ENCODE results near the gene ADAMTS17. TPM values are rescaled to one million over a fixed set of nuclear protein-coding genes. Genes with fewer than 3 reads are reported as not detected.
"Not testable (repeated sequence)": the region's sequence is repeated elsewhere in the genome, so short reads cannot be mapped to it uniquely, and the experiment has no call there.

Gene ADAMTS17
- total RNA-seq, 1 donor from 2014 or later: not detected

DNA sequence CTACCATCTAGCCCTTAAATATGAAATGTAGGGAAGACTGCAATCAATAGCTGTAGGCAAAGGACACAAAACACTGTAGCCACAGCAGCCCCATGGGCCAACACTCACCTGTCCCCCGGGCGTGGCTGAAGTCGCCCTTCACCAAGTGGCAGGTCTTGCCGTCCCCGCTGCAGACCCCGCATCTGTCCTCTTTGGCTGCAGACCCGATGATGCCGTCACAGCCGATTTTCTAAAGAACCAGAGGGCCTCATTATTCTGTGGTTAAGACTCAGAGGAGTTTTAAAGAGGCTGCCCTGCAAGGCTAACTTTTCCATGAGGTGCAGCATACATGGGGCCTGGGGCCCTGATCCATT, 245.6 kb downstream of the ADAMTS17 start:
- no peak for DNase-seq (ENCODE audit: extremely low read depth, low read depth, low spot score)

DNA sequence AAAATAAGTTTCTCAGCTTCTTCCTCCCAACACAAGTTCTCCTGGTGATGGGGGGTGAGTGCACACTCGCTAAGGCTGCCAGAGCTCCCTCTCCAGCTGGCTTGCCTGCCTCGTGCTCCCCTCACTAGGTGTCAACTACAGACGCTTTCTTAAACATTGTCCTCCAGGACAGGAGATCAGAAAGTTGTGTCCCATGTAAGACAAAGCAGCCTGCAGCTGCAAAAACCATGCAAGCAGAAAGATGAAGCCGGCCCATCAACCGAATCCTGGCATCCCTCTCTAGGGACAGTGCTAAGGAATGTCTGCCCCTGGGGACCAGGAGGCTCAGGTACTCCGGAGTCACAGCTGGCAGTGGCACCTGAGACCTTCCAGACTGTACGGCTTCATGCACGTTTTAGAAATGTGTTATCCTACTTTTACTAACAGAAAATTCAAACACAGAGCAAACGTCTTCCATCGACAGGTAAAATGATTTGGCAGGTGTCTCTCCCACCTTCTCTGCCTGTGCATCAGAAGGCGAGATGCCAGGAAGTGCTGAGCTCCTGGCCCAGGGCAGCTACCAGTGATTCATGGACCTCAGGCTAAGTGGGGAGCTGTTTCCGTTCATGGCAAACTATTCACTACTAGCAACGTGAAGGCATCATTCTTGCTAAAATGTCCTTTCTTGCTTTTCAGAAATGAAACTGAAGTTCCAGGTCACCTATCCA, 246.1 kb downstream of the ADAMTS17 start:
- no peak for DNase-seq (ENCODE audit: extremely low read depth, low read depth, low spot score)

GRCh38 chr15:100094127-100094510, 247.7 kb downstream of the ADAMTS17 start:
- no peak for DNase-seq (ENCODE audit: extremely low read depth, low read depth, low spot score)

DNA sequence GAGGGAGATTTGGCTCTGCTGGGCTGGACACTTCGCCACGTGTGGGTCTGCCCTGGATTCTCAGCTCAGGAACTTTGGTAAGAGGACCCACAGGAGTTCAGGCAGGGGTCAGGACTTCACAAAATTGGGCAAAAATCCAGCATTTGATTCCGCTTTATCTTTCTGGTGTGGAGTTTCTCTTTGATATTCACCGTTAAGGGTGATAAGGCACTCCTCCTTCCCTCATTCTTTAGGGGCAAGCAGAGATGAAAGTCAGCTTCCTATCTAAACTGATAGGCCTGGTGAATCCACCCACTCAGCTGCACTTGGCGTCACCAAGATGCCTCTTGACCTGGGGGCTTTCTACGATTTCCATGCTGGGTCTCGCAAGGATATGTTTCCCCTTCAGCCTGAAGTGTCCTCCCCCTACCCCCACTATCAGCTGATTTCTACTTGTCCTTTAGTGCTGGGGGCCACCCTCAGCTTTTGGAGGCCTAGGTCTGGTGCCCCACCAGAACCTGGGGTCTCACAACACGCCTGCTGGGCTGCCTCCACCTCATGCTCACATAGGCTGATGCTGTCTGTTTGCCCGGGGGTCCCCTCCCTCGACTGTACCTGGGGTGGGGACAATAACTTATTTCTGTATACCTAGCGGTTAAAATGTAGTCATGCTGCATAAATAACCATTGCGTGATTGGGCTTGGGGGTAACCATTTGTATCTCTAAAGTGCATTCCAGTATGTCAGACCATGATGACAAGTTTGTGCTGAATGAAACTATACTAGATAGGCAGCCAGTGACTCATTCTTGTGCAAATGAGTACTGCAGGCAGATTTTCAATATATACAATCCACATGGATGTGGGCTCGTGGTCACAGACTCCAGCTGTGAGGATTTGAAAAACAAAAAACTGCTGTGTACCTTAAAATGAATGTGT, 248.3 kb downstream of the ADAMTS17 start:
- DNase-seq (ENCODE audit: extremely low read depth, low read depth, low spot score): no peak

GRCh38 chr15:100092034-100092433, 249.7 kb downstream of the ADAMTS17 start:
- DNase-seq (ENCODE audit: extremely low read depth, low read depth, low spot score): no peak

- DNase-seq (ENCODE audit: extremely low read depth, low read depth, low spot score): no peak
These were observed 251.4 kb downstream of the ADAMTS17 start for GRCh38 chr15:100090411-100090810.

DNA sequence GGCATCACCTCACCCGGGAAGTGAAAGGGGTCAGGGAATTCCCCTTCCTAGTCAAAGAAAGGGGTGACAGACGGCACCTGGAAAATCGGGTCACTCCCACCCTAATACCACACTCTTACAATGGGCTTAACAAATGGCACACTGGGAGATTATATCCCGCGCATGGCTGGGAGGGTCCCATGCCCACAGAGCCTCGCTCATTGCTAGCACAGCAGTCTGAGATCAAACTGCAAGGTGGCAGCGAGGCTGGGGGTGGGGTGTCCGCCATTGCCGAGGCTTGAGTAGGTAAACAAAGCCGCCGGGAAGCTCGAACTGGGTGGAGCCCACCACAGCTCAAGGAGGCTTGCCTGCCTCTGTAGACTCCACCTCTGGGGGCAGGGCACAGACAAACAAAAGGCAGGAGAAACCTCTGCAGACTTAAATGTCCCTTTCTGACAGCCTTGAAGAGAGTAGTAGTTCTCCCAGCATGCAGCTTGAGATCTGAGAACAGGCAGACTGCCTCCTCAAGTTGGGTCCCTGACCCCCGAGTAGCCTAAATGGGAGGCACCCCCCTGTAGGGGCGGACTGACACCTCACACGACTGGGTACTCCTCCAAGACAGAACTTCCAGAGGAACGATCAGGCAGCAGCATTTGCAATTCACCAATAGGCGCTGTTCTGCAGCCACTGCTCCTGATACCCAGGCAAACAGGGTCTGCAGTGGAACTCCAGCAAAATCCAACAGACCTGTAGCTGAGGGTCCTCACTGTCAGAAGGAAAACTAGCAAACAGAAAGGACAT, 257.5 kb downstream of the ADAMTS17 start:
- DNase-seq (ENCODE audit: extremely low read depth, low read depth, low spot score): not testable (repeated sequence)

DNA sequence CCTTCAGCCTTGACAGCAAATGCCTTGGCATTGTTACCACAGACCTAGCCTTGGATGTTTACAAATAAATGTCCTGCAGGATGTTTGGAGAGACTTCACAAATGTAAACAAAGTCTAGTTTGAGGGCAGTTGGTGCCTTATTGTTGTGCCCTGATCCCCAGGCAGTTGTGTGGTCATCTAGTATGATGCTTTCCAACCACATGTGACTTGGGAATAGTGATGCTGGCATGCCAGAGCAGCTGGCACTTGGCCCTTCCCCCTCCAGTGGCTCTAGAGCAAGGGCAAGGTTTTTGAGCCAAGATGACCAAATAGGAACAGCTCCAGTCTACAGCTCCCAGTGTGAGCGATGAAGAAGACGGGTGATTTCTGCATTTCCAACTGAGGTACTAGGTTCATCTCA, 258.2 kb downstream of the ADAMTS17 start:
- no peak for DNase-seq (ENCODE audit: extremely low read depth, low read depth, low spot score)

DNA sequence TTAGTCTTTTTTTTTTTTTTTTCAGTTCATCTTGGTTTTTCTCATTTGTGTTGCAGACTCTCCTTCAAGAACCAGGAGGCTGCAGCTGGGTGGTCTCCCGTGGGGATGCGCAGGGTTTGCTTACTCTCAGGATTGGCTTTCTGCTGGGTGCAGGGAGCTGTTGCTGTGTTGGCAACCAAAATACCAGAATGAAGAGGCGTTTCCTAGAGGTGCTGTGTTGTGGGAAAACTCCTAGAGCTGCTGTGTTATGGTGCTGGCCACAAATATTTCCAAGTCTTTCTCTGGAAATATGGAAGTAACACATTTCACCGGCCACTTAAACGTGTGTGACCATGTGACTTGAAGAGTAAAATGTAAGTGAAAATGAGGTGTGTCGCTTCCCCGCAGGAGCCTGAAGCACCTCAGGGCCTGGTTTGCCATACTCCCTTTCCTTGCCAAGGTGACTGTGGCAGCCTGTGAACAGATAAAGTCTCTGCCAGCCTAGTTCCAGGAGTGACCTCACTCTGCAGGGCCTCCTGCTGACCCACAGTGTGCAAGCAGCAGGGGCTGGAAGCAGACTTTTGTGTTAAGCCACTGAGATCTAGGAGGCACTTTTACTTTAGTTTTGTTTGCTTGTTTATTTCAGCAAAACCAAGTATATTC, 258.9 kb downstream of the ADAMTS17 start:
- DNase-seq (ENCODE audit: extremely low read depth, low read depth, low spot score): no peak

DNA sequence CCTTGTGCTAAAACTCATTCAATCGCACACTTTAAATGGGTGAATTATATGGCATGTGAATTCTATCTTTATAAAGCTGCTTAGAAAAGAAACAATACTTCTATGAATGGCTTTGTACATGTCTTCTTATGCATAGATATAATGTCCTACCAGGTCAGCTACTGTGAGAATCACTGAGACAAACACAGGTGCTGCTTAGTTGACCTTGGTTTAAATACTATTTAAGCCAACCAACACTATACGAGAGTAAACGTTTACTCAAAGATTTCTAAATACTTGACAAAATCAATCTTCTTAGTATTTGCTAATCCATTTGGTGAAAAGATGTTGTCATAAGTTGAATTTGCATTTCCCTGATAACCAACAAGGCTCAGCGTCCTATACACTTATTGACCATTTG, 260.3 kb downstream of the ADAMTS17 start:
- DNase-seq (ENCODE audit: extremely low read depth, low read depth, low spot score): no peak

DNA sequence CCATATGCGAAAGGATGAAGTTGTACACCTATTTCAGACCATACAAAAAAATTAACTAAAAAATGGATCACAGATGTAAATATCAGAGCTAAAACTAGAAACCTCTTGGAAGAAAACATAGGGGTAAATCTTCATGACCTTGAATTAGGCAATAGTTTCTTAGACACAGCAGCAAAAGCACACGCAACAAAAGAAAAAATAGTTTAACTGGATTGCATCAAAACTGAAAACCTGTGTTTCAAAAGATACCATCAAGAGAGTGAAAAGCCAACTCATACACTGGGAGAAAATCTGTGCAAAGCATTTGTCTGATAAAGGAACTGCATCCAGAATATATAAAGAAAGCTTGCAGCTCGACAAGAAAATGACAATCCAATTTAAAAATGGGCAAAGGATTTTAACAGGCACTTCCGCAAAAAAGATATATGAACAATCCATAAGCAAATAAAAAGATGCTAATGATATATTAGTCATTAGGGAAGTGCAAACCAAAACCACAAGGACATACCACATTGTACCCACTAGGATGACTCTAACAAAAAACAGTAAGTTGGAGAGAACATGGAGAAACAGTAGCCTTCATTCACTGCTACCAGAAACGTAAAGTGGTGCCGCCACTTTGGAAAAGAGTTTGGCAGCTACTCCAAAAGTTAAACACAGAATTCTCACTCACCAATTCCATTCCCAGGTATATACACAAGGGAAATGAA, 263.1 kb downstream of the ADAMTS17 start:
- no peak for DNase-seq (ENCODE audit: extremely low read depth, low read depth, low spot score)

DNA sequence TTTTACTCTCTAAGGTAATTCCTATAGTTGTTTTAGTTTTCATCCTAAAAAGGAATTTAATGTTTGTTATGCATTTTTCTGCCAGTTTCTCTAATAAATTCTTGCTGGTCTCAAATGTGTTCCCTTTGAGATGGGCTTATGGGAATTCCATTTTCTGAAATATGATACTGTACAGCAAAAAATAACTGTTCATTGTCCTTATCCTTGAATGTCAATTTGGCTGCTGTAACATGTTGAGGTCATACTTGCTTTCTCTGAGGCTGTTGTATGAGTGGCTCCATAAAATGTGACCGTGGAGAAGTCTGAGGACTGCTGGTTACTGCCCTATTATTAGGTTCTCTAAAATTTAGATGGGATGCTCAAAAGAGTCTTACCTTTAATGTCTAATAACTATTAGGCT, 266.5 kb downstream of the ADAMTS17 start:
- DNase-seq (ENCODE audit: extremely low read depth, low read depth, low spot score): no peak

- no peak for DNase-seq (ENCODE audit: extremely low read depth, low read depth, low spot score)
These were observed 267.8 kb downstream of the ADAMTS17 start for GRCh38 chr15:100073982-100074381.

DNA sequence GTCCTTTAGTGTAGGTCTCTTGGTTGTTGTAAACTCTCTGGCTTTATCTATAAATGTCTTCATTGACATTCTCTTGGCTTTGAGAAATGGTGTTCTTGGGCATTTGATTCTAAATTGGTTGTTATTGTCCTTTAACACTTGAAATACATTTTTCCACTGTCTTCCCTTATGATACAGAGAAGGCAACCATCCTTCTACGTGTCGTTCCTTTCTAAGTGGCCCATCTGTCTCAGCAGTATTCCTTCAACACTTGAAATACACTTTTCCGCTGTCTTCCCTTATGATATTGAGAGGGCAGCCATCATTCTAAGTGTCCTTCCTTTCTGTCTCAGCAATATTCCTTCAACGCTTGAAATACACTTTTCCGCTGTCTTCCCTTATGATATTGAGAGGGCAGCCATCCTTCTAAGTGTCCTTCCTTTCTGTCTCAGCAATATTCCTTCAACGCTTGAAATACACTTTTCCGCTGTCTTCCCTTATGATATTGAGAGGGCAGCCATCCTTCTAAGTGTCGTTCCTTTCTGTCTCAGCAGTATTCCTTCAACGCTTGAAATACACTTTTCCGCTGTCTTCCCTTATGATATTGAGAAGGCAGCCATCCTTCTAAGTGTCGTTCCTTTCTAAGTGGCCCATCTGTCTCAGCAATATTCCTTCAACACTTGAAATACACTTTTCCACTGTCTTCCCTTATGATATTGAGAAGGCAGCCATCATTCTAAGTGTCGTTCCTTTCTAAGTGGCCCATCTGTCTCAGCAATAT, 275.1 kb downstream of the ADAMTS17 start:
- not testable (repeated sequence) for DNase-seq (ENCODE audit: extremely low read depth, low read depth, low spot score)

DNA sequence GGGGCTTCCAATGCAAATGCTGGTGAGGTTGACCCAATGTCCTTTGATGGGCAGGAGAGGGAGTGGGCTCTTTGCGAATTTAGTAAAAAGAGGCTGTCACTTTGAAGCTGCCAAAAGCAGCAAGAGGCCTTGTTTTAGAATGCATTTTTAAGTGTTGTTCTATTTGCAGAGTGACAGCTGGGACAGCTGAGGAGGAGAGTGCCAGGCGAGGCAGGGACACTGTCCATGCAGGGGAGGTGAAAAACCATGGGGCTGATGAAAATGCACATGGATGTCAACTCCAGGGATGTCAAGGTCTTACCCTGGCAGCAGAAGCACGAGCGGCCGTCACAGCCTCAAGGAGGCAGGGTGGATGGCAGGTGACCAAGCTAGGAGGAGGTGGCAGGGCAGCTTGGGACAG, 279.8 kb downstream of the ADAMTS17 start:
- DNase-seq (ENCODE audit: extremely low read depth, low read depth, low spot score): no peak

GRCh38 chr15:100060276-100060926, 281.4 kb downstream of the ADAMTS17 start:
- no peak for DNase-seq (ENCODE audit: extremely low read depth, low read depth, low spot score)

DNA sequence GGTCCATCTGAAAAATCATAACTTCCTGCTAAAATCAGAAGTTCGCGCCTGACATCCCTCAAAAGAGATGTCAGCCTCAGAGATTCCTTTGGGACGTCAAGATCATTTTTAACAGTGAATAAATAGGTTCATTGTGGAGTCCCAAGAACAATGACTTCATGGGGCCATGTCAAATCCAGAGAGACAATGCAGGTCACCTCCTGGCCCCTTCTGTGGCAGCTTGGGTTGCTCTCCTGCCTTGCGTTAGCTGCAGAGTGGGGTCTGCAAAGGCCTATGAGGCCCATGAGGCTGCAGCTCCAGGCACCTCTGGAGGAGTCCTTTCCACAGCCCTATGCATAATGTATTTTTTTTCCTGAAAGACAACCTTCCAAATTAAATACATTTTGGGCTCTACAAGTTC, 282.3 kb downstream of the ADAMTS17 start:
- DNase-seq (ENCODE audit: extremely low read depth, low read depth, low spot score): no peak

DNA sequence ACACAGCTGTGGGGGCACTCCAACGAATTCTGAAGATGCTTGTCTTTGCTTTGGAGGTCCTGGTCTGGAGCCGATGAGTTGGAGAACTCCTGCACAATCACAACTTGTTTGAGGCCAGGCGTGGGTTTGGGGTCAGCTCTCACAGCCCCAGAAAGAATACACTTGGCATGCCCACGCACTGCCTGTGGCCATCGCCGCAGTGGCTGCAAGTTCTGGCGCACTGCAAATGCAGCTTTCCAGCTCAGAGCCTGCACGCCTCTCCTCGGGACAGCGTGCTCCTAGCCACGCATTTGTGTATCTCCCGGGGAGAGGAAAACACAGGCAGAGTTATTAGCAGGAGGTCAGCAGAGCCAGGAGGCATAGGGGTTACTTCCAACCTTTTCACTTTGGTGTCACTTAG, 282.7 kb downstream of the ADAMTS17 start:
- no peak for DNase-seq (ENCODE audit: extremely low read depth, low read depth, low spot score)

- DNase-seq (ENCODE audit: extremely low read depth, low read depth, low spot score): no peak
These were observed 283.3 kb downstream of the ADAMTS17 start for GRCh38 chr15:100058458-100058857.
